ENCODE data around the gene EPN3.

GRCh38 chr17:50586421-50587247 is 54.1 kb downstream of the EPN3 start:
- TF ChIP-seq, protein P1, sequence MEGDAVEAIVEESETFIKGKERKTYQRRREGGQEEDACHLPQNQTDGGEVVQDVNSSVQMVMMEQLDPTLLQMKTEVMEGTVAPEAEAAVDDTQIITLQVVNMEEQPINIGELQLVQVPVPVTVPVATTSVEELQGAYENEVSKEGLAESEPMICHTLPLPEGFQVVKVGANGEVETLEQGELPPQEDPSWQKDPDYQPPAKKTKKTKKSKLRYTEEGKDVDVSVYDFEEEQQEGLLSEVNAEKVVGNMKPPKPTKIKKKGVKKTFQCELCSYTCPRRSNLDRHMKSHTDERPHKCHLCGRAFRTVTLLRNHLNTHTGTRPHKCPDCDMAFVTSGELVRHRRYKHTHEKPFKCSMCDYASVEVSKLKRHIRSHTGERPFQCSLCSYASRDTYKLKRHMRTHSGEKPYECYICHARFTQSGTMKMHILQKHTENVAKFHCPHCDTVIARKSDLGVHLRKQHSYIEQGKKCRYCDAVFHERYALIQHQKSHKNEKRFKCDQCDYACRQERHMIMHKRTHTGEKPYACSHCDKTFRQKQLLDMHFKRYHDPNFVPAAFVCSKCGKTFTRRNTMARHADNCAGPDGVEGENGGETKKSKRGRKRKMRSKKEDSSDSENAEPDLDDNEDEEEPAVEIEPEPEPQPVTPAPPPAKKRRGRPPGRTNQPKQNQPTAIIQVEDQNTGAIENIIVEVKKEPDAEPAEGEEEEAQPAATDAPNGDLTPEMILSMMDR (IDR thresholded peaks at IDR 0.05), result no peak
- TF ChIP-seq POLR2A (IDR thresholded peaks at IDR 0.05), result no peak

All from heart left ventricle (tissue), 13 donors.